Stimulated activated CD8-positive, alpha-beta memory T cell treated with anti-CD3 and anti-CD28 coated beads, Interleukin-15, amount 100 ng/mL, for 4 hours (primary cell): ENCODE data around the gene SPEM3.

ENCODE experiments used
- DNase-seq, 2 donors: peaks; one replicate each; pipeline ENCODE4 v3.0.0-alpha.2; 2020; ENCODE audit warnings: low read depth in 2 of 2

Gene SPEM3

GRCh38 chr17:7421186-7421585 is 7.5 kb upstream of the SPEM3 start:
- no peak for DNase-seq

- DNase-seq: no peak
These were observed 5.0 kb upstream of the SPEM3 start for GRCh38 chr17:7423679-7424078.

- DNase-seq: no peak
These were observed 3.3 kb upstream of the SPEM3 start, which contains the start of gene SPEM2 for GRCh38 chr17:7425316-7425715. Gene SPEM2, plus strand, starts transcription at chr17:7425616. Its CDS starts 73 bp downstream, at chr17:7425689.

GRCh38 chr17:7425756-7426155 is 2.9 kb upstream of the SPEM3 start:
- no peak for DNase-seq

- DNase-seq: no peak
These were observed 2.3 kb upstream of the SPEM3 start for GRCh38 chr17:7426203-7426863.

- DNase-seq: no peak
These were observed 1.7 kb upstream of the SPEM3 start for GRCh38 chr17:7426896-7427489.

- DNase-seq: no peak
These were observed 1.1 kb upstream of the SPEM3 start for GRCh38 chr17:7427549-7427948.

- no peak for DNase-seq
These were observed 1.1 kb downstream of the SPEM3 start for GRCh38 chr17:7429722-7430121.

- DNase-seq: no peak
These were observed 2.6 kb downstream of the SPEM3 start for GRCh38 chr17:7431231-7431630.

- DNase-seq: no peak
These were observed 3.6 kb downstream of the SPEM3 start for GRCh38 chr17:7432296-7432695.

- DNase-seq: peak in 1 of 2 donors; percentile 38
These were observed 7.3 kb downstream of the SPEM3 start for GRCh38 chr17:7435676-7436555.

GRCh38 chr17:7436556-7437368 is 8.1 kb downstream of the SPEM3 start:
- peak; percentile 50 to 67 for DNase-seq

GRCh38 chr17:7437369-7437863 is 8.8 kb downstream of the SPEM3 start:
- no peak for DNase-seq

GRCh38 chr17:7437950-7438614 is 9.4 kb downstream of the SPEM3 start:
- peak in 1 of 2 donors; percentile 35 for DNase-seq

- DNase-seq: no peak
These were observed 10.2 kb downstream of the SPEM3 start for GRCh38 chr17:7438656-7439460.

GRCh38 chr17:7439462-7440112 is 10.9 kb downstream of the SPEM3 start, which contains the start of gene FGF11:
Gene FGF11, plus strand, starts transcription at chr17:7439512. Its CDS starts 109 bp downstream, at chr17:7439621.
- no peak for DNase-seq

GRCh38 chr17:7440113-7440833 is 11.6 kb downstream of the SPEM3 start:
- DNase-seq: no peak

- DNase-seq: no peak
These were observed 12.2 kb downstream of the SPEM3 start for GRCh38 chr17:7440834-7441195.

- no peak for DNase-seq
These were observed 12.6 kb downstream of the SPEM3 start for GRCh38 chr17:7441266-7441665.
